ENCODE results near the gene TBCEL.

TBCEL gene

GRCh38 chr11:120985718-120986569 lies 38.0 kb upstream of the TBCEL start:
- in situ Hi-C loops (cut with MboI; ENCODE audit: low pct_unique_long_range_greater_than_20kb, low sequenced_read_pairs, unreplicated experiment): no loop called here
- DNase-seq (ENCODE audit: low spot score): peak; percentile 68
- peak; percentile 44 for TF ChIP-seq CTCF (IDR thresholded peaks at IDR 0.05; ENCODE audit: extremely low read depth, insufficient read depth, missing control alignments)

GRCh38 chr11:120988603-120989002 lies 35.3 kb upstream of the TBCEL start:
- no peak for TF ChIP-seq CTCF (IDR thresholded peaks at IDR 0.05; ENCODE audit: extremely low read depth, insufficient read depth, missing control alignments)

GRCh38 chr11:120991830-120992686 lies 31.8 kb upstream of the TBCEL start:
- in situ Hi-C loops (cut with MboI; ENCODE audit: low pct_unique_long_range_greater_than_20kb, low sequenced_read_pairs, unreplicated experiment): no loop called here
- no peak for TF ChIP-seq CTCF (IDR thresholded peaks at IDR 0.05; ENCODE audit: extremely low read depth, insufficient read depth, missing control alignments)
- no peak for DNase-seq (ENCODE audit: low spot score)

More at GRCh38 chr11:120988603-120989002, 35.3 kb upstream of the TBCEL start:
- in situ Hi-C loops (cut with MboI; ENCODE audit: low pct_unique_long_range_greater_than_20kb, low sequenced_read_pairs, unreplicated experiment): no loop called here
- no peak for DNase-seq (ENCODE audit: low spot score)

GRCh38 chr11:120994091-120994859 lies 29.6 kb upstream of the TBCEL start:
- no peak for TF ChIP-seq CTCF (IDR thresholded peaks at IDR 0.05; ENCODE audit: extremely low read depth, insufficient read depth, missing control alignments)
- DNase-seq (ENCODE audit: low spot score): no peak
- in situ Hi-C loops (cut with MboI; ENCODE audit: low pct_unique_long_range_greater_than_20kb, low sequenced_read_pairs, unreplicated experiment): no loop called here

- TF ChIP-seq CTCF (IDR thresholded peaks at IDR 0.05; ENCODE audit: extremely low read depth, insufficient read depth, missing control alignments): no peak
- no peak for DNase-seq (ENCODE audit: low spot score)
- in situ Hi-C loops (cut with MboI; ENCODE audit: low pct_unique_long_range_greater_than_20kb, low sequenced_read_pairs, unreplicated experiment): no loop called here
Measured at GRCh38 chr11:120995184-120995583, 28.7 kb upstream of the TBCEL start.

GRCh38 chr11:120996973-120997372 lies 26.9 kb upstream of the TBCEL start:
- no peak for DNase-seq (ENCODE audit: low spot score)
- no peak for TF ChIP-seq CTCF (IDR thresholded peaks at IDR 0.05; ENCODE audit: extremely low read depth, insufficient read depth, missing control alignments)
- in situ Hi-C loops (cut with MboI; ENCODE audit: low pct_unique_long_range_greater_than_20kb, low sequenced_read_pairs, unreplicated experiment): no loop called here

Measured in GM13977 (cell line).